COLO668 (cell line): ENCODE data around the gene MVP.

ENCODE experiments used
- DNase-seq: peaks from one replicate; lab custom pipeline; 2025; ENCODE audit not compliant: unreplicated experiment; lab: John Stamatoyannopoulos, UW

Gene MVP

GRCh38 chr16:29841631-29842030, 21.4 kb downstream of the MVP start:
- DNase-seq = no peak

- DNase-seq = no peak
These were observed 22.6 kb downstream of the MVP start for GRCh38 chr16:29842732-29843346.

- no peak for DNase-seq
These were observed 23.7 kb downstream of the MVP start for GRCh38 chr16:29843931-29844330.

- no peak for DNase-seq
These were observed 24.5 kb downstream of the MVP start for GRCh38 chr16:29844575-29845331.

GRCh38 chr16:29845656-29846055, 25.4 kb downstream of the MVP start:
- DNase-seq = no peak

- peak; percentile 75 for DNase-seq
These were observed 28.4 kb downstream of the MVP start for GRCh38 chr16:29848420-29849297.

GRCh38 chr16:29849505-29849904, 29.2 kb downstream of the MVP start:
- DNase-seq = no peak

GRCh38 chr16:29850998-29851397, 30.7 kb downstream of the MVP start:
- DNase-seq = no peak

- DNase-seq = no peak
These were observed 32.4 kb downstream of the MVP start for GRCh38 chr16:29852654-29853053.

- no peak for DNase-seq
These were observed 34.3 kb downstream of the MVP start for GRCh38 chr16:29854520-29855100.

- DNase-seq = no peak
These were observed 37.0 kb downstream of the MVP start for GRCh38 chr16:29857133-29857760.

GRCh38 chr16:29858149-29858849, 38.0 kb downstream of the MVP start:
- DNase-seq = no peak

GRCh38 chr16:29858974-29859373, 38.7 kb downstream of the MVP start:
- DNase-seq = no peak

- no peak for DNase-seq
These were observed 40.0 kb downstream of the MVP start for GRCh38 chr16:29860218-29860617.

GRCh38 chr16:29862383-29862883, 42.2 kb downstream of the MVP start:
- DNase-seq = peak; percentile 40

GRCh38 chr16:29862884-29863668, 42.8 kb downstream of the MVP start, which contains the start of gene CDIPT:
Gene CDIPT (minus strand): TSS chr16:29863226. CDS start chr16:29862857, 369 bp downstream.
- peak; percentile 94 for DNase-seq

GRCh38 chr16:29863669-29863984, 43.4 kb downstream of the MVP start:
- DNase-seq = no peak

GRCh38 chr16:29864205-29864604, 43.9 kb downstream of the MVP start:
- no peak for DNase-seq

- DNase-seq = peak; percentile 10
These were observed 48.2 kb downstream of the MVP start for GRCh38 chr16:29868396-29869009.
